HepG2 (cell line): ENCODE data around the gene SND1. TPM values are rescaled to one million over a fixed set of nuclear protein-coding genes. Genes with fewer than 3 reads are reported as not detected.

Source experiments
- ATAC-seq: fragments of 200-7000 bp; cut with Tn5 transposase; 3 replicates; pipeline ENCODE4 v1.9.1; 2020; ENCODE audit warnings: mild to moderate bottlenecking, moderate library complexity
- BruUV-seq: library from RNA; stranded (reverse); fragments of 400-500 nt; replicated peaks from 2 replicates; lab custom pipeline; 2021; lab: Mats Ljungman, UMichigan
- CTCF ChIA-PET: fragments of 300-600 bp; formaldehyde crosslinking; extraction: SDS; loops from one replicate; lab custom pipeline; 2021; ENCODE audit warnings: low total read pairs, inconsistent platforms, low intra/inter-chr PET ratio; lab: Yijun Ruan, JAX
- POLR2A ChIA-PET: fragments of 350-600 bp; sonication (Branson Sonifier 250); formaldehyde crosslinking; loops from one replicate; lab custom pipeline; 2020; ENCODE audit warnings: antibody characterized with exemption, inconsistent platforms; lab: Yijun Ruan, JAX
- DNase-seq: peaks from one replicate; pipeline ENCODE4 v3.0.0-alpha.2; 2015; ENCODE audit warnings: low spot score
- FAIRE-seq: peaks from 3 replicates; lab custom pipeline; 2011; peaks lifted over from hg19 to GRCh38; lab: Jason Lieb, UNC
- H2AFZ ChIP-seq: one replicate; pipeline ENCODE4 v1.6.1; 2011; ENCODE audit warnings: low read length, inconsistent platforms
- H3K27ac ChIP-seq: fragments of 300-600 bp; 3 replicates; pipeline ENCODE4 v1.8.0; 2011; ENCODE audit warnings: mixed run types, mild to moderate bottlenecking, mixed read lengths, low read length, inconsistent platforms; ENCODE audit not compliant: insufficient read depth; ENCODE audit errors: extremely low read length
- H3K27me3 ChIP-seq, 2 experiments: fragments of 200-600 bp in 1 of 2; 2 replicates in 1 of 2; 3 replicates in 1 of 2; pipeline versions ENCODE4 v1.6.0 to v1.8.0; 2011; ENCODE audit warnings: low read length in 2 of 2, mild to moderate bottlenecking in 2 of 2, moderate library complexity in 2 of 2, inconsistent platforms in 1 of 2; ENCODE audit not compliant: insufficient read depth in 2 of 2, control insufficient read depth in 1 of 2
- H3K36me3 ChIP-seq, 2 experiments: fragments of 200-600 bp in 1 of 2; replicated peaks in 1 of 2; 2 replicates in 1 of 2; 3 replicates in 1 of 2; pipeline versions ENCODE4 v1.5.1 to v1.8.0; 2011; ENCODE audit warnings: low read length in 2 of 2, inconsistent platforms in 1 of 2; ENCODE audit not compliant: insufficient read depth in 2 of 2, control insufficient read depth in 1 of 2
- H3K4me1 ChIP-seq: 2 replicates; pipeline ENCODE4 v1.5.1; 2012; ENCODE audit warnings: low read length, inconsistent platforms; ENCODE audit not compliant: insufficient read depth
- H3K4me2 ChIP-seq: 2 replicates; pipeline ENCODE4 v1.6.0; 2011; ENCODE audit warnings: low read depth, low read length, inconsistent platforms
- H3K4me3 ChIP-seq, 3 experiments: fragments of 200-600 bp in 1 of 3; sonication (generic), shearing (Covaris generic) in 1 of 3; replicated peaks in 1 of 3; 2 replicates each; pipeline ENCODE4 v1.5.1; 2011 to 2016; ENCODE audit warnings: low read length in 3 of 3, inconsistent platforms in 2 of 3, low read depth in 2 of 3, mild to moderate bottlenecking in 2 of 3, control low read depth in 1 of 3, mixed read lengths in 1 of 3; ENCODE audit not compliant: insufficient read depth in 1 of 3
- H3K79me2 ChIP-seq: one replicate; pipeline ENCODE4 v1.6.1; 2011; ENCODE audit warnings: low read length, inconsistent platforms; ENCODE audit not compliant: insufficient read depth
- H3K9ac ChIP-seq: 2 replicates; pipeline ENCODE4 v1.6.0; 2011; ENCODE audit warnings: mild to moderate bottlenecking, low read depth, low read length, inconsistent platforms; ENCODE audit not compliant: insufficient read depth
- H3K9me3 ChIP-seq: 2 replicates; pipeline ENCODE4 v1.5.1; 2012; ENCODE audit warnings: mild to moderate bottlenecking, low read length
- H4K20me1 ChIP-seq: 2 replicates; pipeline ENCODE4 v1.6.0; 2011; ENCODE audit warnings: inconsistent platforms, mild to moderate bottlenecking, low read length, moderate library complexity; ENCODE audit not compliant: insufficient read depth
- NFYB ChIP-seq: sonication (generic); formaldehyde crosslinking; IDR thresholded peaks from 2 replicates; pipeline ENCODE4 v1.4.0; 2020; ENCODE audit warnings: missing genetic modification reagents
- PAWR ChIP-seq: sonication (generic); formaldehyde crosslinking; IDR thresholded peaks from 2 replicates; pipeline ENCODE4 v1.4.0; 2020; ENCODE audit warnings: missing genetic modification reagents, mild to moderate bottlenecking, borderline replicate concordance
- POGZ ChIP-seq: sonication (generic); formaldehyde crosslinking; IDR thresholded peaks from 2 replicates; pipeline ENCODE4 v1.4.0; 2020; ENCODE audit warnings: mild to moderate bottlenecking, missing genetic modification reagents
- SATB2 ChIP-seq: sonication (generic); formaldehyde crosslinking; IDR thresholded peaks from 2 replicates; pipeline ENCODE4 v1.5.0; 2020; ENCODE audit warnings: missing genetic modification reagents
- U2AF1 ChIP-seq: fragments of 200-400 bp; formaldehyde crosslinking; optimal IDR thresholded peaks from 2 replicates; pipeline ENCODE3; 2017; ENCODE audit warnings: mild to moderate bottlenecking, low read depth, low read length
- YEATS4 ChIP-seq: sonication (generic); formaldehyde crosslinking; IDR thresholded peaks from 2 replicates; pipeline ENCODE4 v1.4.0; 2020; ENCODE audit warnings: missing genetic modification reagents, borderline replicate concordance
- ZIK1 ChIP-seq: sonication (generic); formaldehyde crosslinking; IDR thresholded peaks from 2 replicates; pipeline ENCODE4 v1.5.0; 2020; ENCODE audit warnings: mild to moderate bottlenecking, low read depth, missing genetic modification reagents, borderline replicate concordance
- ZNF572 ChIP-seq: sonication (generic); formaldehyde crosslinking; IDR thresholded peaks from 2 replicates; pipeline ENCODE4 v1.5.1; 2020; ENCODE audit warnings: mild to moderate bottlenecking, missing genetic modification reagents
- ZNF816 ChIP-seq: sonication (generic); formaldehyde crosslinking; IDR thresholded peaks from 2 replicates; pipeline ENCODE4 v1.8.0; 2022; ENCODE audit warnings: missing genetic modification reagents, mild to moderate bottlenecking, borderline replicate concordance
- ZNF839 ChIP-seq: sonication (generic); formaldehyde crosslinking; IDR thresholded peaks from 2 replicates; pipeline ENCODE4 v1.4.0; 2020; ENCODE audit warnings: missing genetic modification reagents, mild to moderate bottlenecking, borderline replicate concordance
- WGBS: methylation state at CpG from one replicate; pipeline ENCODE4 v1.1.6; 2017; ENCODE audit warnings: low lambda C conversion rate; 5-methylcytosine and 5-hydroxymethylcytosine counted together
- in situ Hi-C: cut with HindIII; loops from 2 replicates; pipeline ENCODE4 v1.10.0; 2017; ENCODE audit warnings: low pct_unique_long_range_greater_than_20kb; ENCODE audit not compliant: extremely low pct_ligation_motif_present
- intact Hi-C: fragments of 100-400 bp; cut with micrococcal nuclease; formaldehyde crosslinking; loops from one replicate; pipeline ENCODE4 v1.10.0; 2022; ENCODE audit not compliant: unreplicated experiment
- polyA plus RNA-seq, 8 experiments: library from polyadenylated mRNA; depleted of rRNA in 3 of 8; stranded (reverse) in 7 of 8; unstranded in 1 of 8; fragments of >200 nt; fragmentation: Illumina TruSeq in 4 of 8; extraction: Trizol in 4 of 8; gene quantifications; 2 replicates each; pipeline versions ENCODE4 v1.2.1 to v1.2.3, GENCODE V29; 2011 to 2016; ENCODE audit warnings: low read depth in 4 of 8, missing spikeins in 1 of 8, mixed read lengths in 1 of 8; ENCODE audit not compliant: insufficient read depth in 1 of 8
- total RNA-seq, 5 experiments: library from RNA; depleted of rRNA; stranded (reverse); fragments of >200 nt; fragmentation: Illumina TruSeq; extraction: Trizol; gene quantifications; 2 replicates each; pipeline ENCODE4 v1.2.3, GENCODE V29; 2016; ENCODE audit warnings: low read depth in 1 of 5
- TF ChIP-seq, protein P1 (sequence below): sonication (generic); formaldehyde crosslinking; conservative IDR thresholded peaks from 2 replicates; pipeline ENCODE4 v1.4.0; 2020; ENCODE audit warnings: missing genetic modification reagents

The SND1 gene
- total and polyA plus RNA-seq, 2 of the 13 experiments (the other 11 are each of a cell fraction or from before 2014, with no cell fraction given), result 110 to 182 TPM

DNA sequence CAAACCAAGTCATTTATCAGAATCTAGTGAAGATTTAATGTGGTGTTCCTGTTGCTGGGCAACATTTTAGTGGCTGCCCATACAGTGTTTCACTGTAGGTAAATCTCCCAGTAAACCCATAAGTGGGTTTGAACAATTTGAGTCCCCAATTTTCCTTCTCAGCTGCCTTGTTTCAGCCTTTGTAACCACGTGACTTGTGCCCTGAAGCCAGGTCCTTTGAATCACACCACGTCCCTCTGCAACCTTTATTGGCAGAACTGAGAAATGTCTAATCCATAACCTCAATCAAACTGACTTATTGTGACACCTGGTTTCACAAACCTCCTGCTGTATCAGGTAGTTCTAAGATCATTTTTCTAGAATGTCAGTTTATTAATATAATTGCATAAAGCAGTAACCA is 30.1 kb downstream of the SND1 start:
- Histone ChIP-seq H3K79me2 (peaks cover 76% of the 10 kb centered on the region), H3K9me3 (no peaks in the 10 kb centered on the region), H3K9ac (no peak overlapping the region), H3K4me1 (no peaks in the 10 kb centered on the region; the same call in 1 of the 2 replicates), H3K4me3 (no peak overlapping the region), H3K36me3 (peaks cover 8 to 29% of the 10 kb centered on the region in 2 experiments), H3K4me2 (no peak overlapping the region), H2AFZ (no peak overlapping the region), H4K20me1 (peaks cover 44% of the 10 kb centered on the region), H3K27ac (no peak overlapping the region), H3K27me3 (no peaks in the 10 kb centered on the region)
- ChIA-PET CTCF (no interaction called here), POLR2A (no interaction called here)
- TF ChIP-seq PAWR, result no peak
- no peak for TF ChIP-seq ZNF839 (CRISPR knock-in tag)
- TF ChIP-seq, protein P1, sequence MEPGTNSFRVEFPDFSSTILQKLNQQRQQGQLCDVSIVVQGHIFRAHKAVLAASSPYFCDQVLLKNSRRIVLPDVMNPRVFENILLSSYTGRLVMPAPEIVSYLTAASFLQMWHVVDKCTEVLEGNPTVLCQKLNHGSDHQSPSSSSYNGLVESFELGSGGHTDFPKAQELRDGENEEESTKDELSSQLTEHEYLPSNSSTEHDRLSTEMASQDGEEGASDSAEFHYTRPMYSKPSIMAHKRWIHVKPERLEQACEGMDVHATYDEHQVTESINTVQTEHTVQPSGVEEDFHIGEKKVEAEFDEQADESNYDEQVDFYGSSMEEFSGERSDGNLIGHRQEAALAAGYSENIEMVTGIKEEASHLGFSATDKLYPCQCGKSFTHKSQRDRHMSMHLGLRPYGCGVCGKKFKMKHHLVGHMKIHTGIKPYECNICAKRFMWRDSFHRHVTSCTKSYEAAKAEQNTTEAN, result no peak
- no peak for TF ChIP-seq NFYB (CRISPR knock-in tag)
- TF ChIP-seq ZNF572, result no peak
- no peak for TF ChIP-seq POGZ (CRISPR knock-in tag)
- no peak for TF ChIP-seq ZNF816 (CRISPR knock-in tag)
- TF ChIP-seq ZIK1 (CRISPR knock-in tag), result no peak
- no peak for TF ChIP-seq U2AF1
- no peak for TF ChIP-seq YEATS4
- TF ChIP-seq SATB2 (CRISPR knock-in tag), result no peak
- intact Hi-C loops, result no loop called here
- in situ Hi-C loops, result no loop called here
- no TSS peak for BruUV-seq
- no peak for DNase-seq
- no peak for FAIRE-seq
- WGBS, result 100% methylated on average over 2 of the region's 2 CpGs
- ATAC-seq, result no peak
